ENCODE data around the gene MFF.

Gene MFF

GRCh38 chr2:227404585-227405271, 79.7 kb downstream of the MFF start:
- TF ChIP-seq CTCF (IDR thresholded peaks at IDR 0.05; ENCODE audit: low read length, missing control alignments) = no peak
- DNase-seq (ENCODE audit: low read depth) = no peak
- H3K4me3 ChIP-seq (replicated peaks; ENCODE audit: low read depth, low read length) = no peak overlapping the region

GRCh38 chr2:227406177-227407031, 81.4 kb downstream of the MFF start:
- TF ChIP-seq CTCF (IDR thresholded peaks at IDR 0.05; ENCODE audit: low read length, missing control alignments) = peak; percentile 83
- H3K4me3 ChIP-seq (replicated peaks; ENCODE audit: low read depth, low read length) = no peak overlapping the region
- DNase-seq (ENCODE audit: low read depth) = peak; percentile 99

All from fibroblast of pulmonary artery (primary cell).